ENCODE measurements around the gene GAGE10.
A peak's percentile ranks its signal among the peaks of the same experiment; 100 is the strongest.

Gene GAGE10

GRCh38 chrX:49269010-49269766 is 34.3 kb upstream of the GAGE10 start:
- DNase-seq (ENCODE audit: low read depth, low spot score): peak; percentile 96
- peak overlapping the region; percentile 89 for H3K9ac ChIP-seq (ENCODE audit: insufficient read length, low read depth)
- no peaks in the 10 kb centered on the region for H3K27me3 ChIP-seq (ENCODE audit: insufficient read depth, insufficient read length)
- no peak for TF ChIP-seq YY1 (IDR thresholded peaks at IDR 0.05; ENCODE audit: insufficient read depth, insufficient read length)
- no peak for TF ChIP-seq SUZ12 (IDR thresholded peaks at IDR 0.05; ENCODE audit: extremely low read depth, insufficient read depth, insufficient read length)
- TF ChIP-seq ZNF274 (IDR thresholded peaks at IDR 0.05; ENCODE audit: low read depth, low read length): no peak
- peaks cover 10% of the 10 kb centered on the region for H3K4me1 ChIP-seq (ENCODE audit: insufficient read depth, insufficient read length)
- no peaks in the 10 kb centered on the region for H3K9me3 ChIP-seq (ENCODE audit: insufficient read depth, low read length)
- peak overlapping the region; percentile 78 for H3K4me3 ChIP-seq (ENCODE audit: insufficient read length, low read depth)
- peaks cover 37% of the 10 kb centered on the region for H3K36me3 ChIP-seq (ENCODE audit: insufficient read depth, insufficient read length, low read length)

DNA sequence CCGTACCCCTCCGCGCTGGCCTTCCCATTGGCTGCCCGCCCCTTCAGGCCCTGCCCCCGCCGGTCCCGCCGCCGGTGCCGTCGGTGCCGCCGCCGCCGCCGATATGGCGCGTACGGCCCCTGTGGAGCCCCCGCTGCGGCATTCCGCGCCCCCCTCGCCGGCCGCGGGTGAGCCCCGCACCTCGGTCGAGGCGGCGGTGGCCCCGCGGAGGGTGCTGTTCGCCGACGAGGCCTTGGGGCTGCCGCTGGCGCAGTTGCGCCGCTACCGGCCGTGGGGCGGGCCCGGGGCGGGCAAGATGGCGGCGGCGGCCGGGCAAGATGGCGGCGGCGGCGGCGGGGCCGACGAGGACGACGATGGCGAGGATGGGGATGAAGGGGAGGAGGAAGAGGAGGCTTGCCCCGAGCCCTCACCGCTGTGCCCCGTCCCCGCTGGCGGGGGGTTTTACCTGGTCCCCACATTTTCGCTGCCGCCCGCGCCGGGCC is 33.6 kb upstream of the GAGE10 start, which contains the start of gene PPP1R3F:
Gene PPP1R3F (plus strand): TSS at position 27 of the 482 bp plus-strand sequence. CDS start 77 bp downstream, at position 104.
- TF ChIP-seq YY1 (IDR thresholded peaks at IDR 0.05; ENCODE audit: insufficient read depth, insufficient read length): peak; percentile 58
- TF ChIP-seq SUZ12 (IDR thresholded peaks at IDR 0.05; ENCODE audit: extremely low read depth, insufficient read depth, insufficient read length): no peak
- peak within 1 kb of the TSS; percentile 78 for H3K4me3 ChIP-seq (ENCODE audit: insufficient read length, low read depth)
- H3K36me3 ChIP-seq (ENCODE audit: insufficient read depth, insufficient read length, low read length): peaks cover 43% of the 10 kb centered on the region
- peak within 1 kb of the TSS; percentile 89 for H3K9ac ChIP-seq (ENCODE audit: insufficient read length, low read depth)
- H3K9me3 ChIP-seq (ENCODE audit: insufficient read depth, low read length): no peaks in the 10 kb centered on the region
- no peak for DNase-seq (ENCODE audit: low read depth, low spot score)
- H3K27me3 ChIP-seq (ENCODE audit: insufficient read depth, insufficient read length): no peaks in the 10 kb centered on the region
- H3K4me1 ChIP-seq (ENCODE audit: insufficient read depth, insufficient read length): peaks cover 10% of the 10 kb centered on the region

- no peak for DNase-seq (ENCODE audit: low read depth, low spot score)
- Histone ChIP-seq H3K36me3 (ENCODE audit: insufficient read depth, insufficient read length, low read length) (peaks cover 48% of the 10 kb centered on the region), H3K4me3 (ENCODE audit: insufficient read length, low read depth) (peak overlapping the region; percentile 78), H3K4me1 (ENCODE audit: insufficient read depth, insufficient read length) (peaks cover 10% of the 10 kb centered on the region), H3K27me3 (ENCODE audit: insufficient read depth, insufficient read length) (no peaks in the 10 kb centered on the region), H3K9me3 (ENCODE audit: insufficient read depth, low read length) (no peaks in the 10 kb centered on the region), H3K9ac (ENCODE audit: insufficient read length, low read depth) (peak overlapping the region; percentile 81)
- no peak for TF ChIP-seq ZNF274 (IDR thresholded peaks at IDR 0.05; ENCODE audit: low read depth, low read length)
- no peak for TF ChIP-seq SUZ12 (IDR thresholded peaks at IDR 0.05; ENCODE audit: extremely low read depth, insufficient read depth, insufficient read length)
- TF ChIP-seq YY1 (IDR thresholded peaks at IDR 0.05; ENCODE audit: insufficient read depth, insufficient read length): no peak
Observed at GRCh38 chrX:49270249-49270921, 33.1 kb upstream of the GAGE10 start.

GRCh38 chrX:49271341-49271740 is 32.1 kb upstream of the GAGE10 start:
- Histone ChIP-seq H3K9ac (ENCODE audit: insufficient read length, low read depth) (no peak overlapping the region), H3K36me3 (ENCODE audit: insufficient read depth, insufficient read length, low read length) (peaks cover 57% of the 10 kb centered on the region), H3K4me1 (ENCODE audit: insufficient read depth, insufficient read length) (peaks cover 10% of the 10 kb centered on the region), H3K9me3 (ENCODE audit: insufficient read depth, low read length) (no peaks in the 10 kb centered on the region), H3K4me3 (ENCODE audit: insufficient read length, low read depth) (no peak overlapping the region), H3K27me3 (ENCODE audit: insufficient read depth, insufficient read length) (no peaks in the 10 kb centered on the region)
- TF ChIP-seq SUZ12 (IDR thresholded peaks at IDR 0.05; ENCODE audit: extremely low read depth, insufficient read depth, insufficient read length) (no peak), YY1 (IDR thresholded peaks at IDR 0.05; ENCODE audit: insufficient read depth, insufficient read length) (no peak), ZNF274 (IDR thresholded peaks at IDR 0.05; ENCODE audit: low read depth, low read length) (no peak)
- no peak for DNase-seq (ENCODE audit: low read depth, low spot score)

GRCh38 chrX:49272421-49272820 is 31.0 kb upstream of the GAGE10 start:
- Histone ChIP-seq H3K9me3 (ENCODE audit: insufficient read depth, low read length) (no peaks in the 10 kb centered on the region), H3K27me3 (ENCODE audit: insufficient read depth, insufficient read length) (no peaks in the 10 kb centered on the region), H3K9ac (ENCODE audit: insufficient read length, low read depth) (peak overlapping the region; percentile 9), H3K36me3 (ENCODE audit: insufficient read depth, insufficient read length, low read length) (peaks cover 63% of the 10 kb centered on the region), H3K4me3 (ENCODE audit: insufficient read length, low read depth) (no peak overlapping the region), H3K4me1 (ENCODE audit: insufficient read depth, insufficient read length) (peaks cover 10% of the 10 kb centered on the region)
- DNase-seq (ENCODE audit: low read depth, low spot score): no peak
- TF ChIP-seq ZNF274 (IDR thresholded peaks at IDR 0.05; ENCODE audit: low read depth, low read length): no peak
- TF ChIP-seq YY1 (IDR thresholded peaks at IDR 0.05; ENCODE audit: insufficient read depth, insufficient read length): no peak
- no peak for TF ChIP-seq SUZ12 (IDR thresholded peaks at IDR 0.05; ENCODE audit: extremely low read depth, insufficient read depth, insufficient read length)

DNA sequence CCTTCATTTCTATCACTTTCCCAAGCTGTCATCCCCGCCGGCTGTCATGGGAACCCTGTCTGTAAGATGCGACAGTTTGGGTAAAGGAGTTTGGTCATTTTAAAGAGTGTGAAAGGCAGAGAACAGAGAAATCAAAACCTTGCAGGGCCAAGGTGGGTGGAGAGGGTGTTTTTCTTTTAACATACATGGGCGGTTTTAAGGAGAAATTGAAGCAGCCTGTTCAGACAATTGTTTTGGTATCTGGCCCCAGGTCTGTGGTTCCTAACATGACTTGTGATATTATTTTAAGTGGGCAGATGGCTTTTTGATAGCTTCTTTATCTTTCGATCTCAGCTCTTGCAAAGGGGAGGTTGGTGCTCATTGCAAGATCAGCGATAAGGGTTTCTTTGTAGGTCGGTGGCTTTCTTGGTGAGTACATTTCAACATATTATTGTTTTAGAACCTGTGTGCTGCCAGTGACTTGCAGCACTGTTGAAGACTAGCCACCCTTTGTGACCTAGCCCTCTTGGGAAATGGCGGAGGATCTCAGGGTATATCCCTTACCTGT is 30.2 kb upstream of the GAGE10 start:
- TF ChIP-seq YY1 (IDR thresholded peaks at IDR 0.05; ENCODE audit: insufficient read depth, insufficient read length): no peak
- TF ChIP-seq ZNF274 (IDR thresholded peaks at IDR 0.05; ENCODE audit: low read depth, low read length): no peak
- no peak for TF ChIP-seq SUZ12 (IDR thresholded peaks at IDR 0.05; ENCODE audit: extremely low read depth, insufficient read depth, insufficient read length)
- H3K4me3 ChIP-seq (ENCODE audit: insufficient read length, low read depth): no peak overlapping the region
- no peaks in the 10 kb centered on the region for H3K27me3 ChIP-seq (ENCODE audit: insufficient read depth, insufficient read length)
- no peak for DNase-seq (ENCODE audit: low read depth, low spot score)
- peaks cover 10% of the 10 kb centered on the region for H3K4me1 ChIP-seq (ENCODE audit: insufficient read depth, insufficient read length)
- peaks cover 63% of the 10 kb centered on the region for H3K36me3 ChIP-seq (ENCODE audit: insufficient read depth, insufficient read length, low read length)
- no peak overlapping the region for H3K9ac ChIP-seq (ENCODE audit: insufficient read length, low read depth)
- no peaks in the 10 kb centered on the region for H3K9me3 ChIP-seq (ENCODE audit: insufficient read depth, low read length)

DNA sequence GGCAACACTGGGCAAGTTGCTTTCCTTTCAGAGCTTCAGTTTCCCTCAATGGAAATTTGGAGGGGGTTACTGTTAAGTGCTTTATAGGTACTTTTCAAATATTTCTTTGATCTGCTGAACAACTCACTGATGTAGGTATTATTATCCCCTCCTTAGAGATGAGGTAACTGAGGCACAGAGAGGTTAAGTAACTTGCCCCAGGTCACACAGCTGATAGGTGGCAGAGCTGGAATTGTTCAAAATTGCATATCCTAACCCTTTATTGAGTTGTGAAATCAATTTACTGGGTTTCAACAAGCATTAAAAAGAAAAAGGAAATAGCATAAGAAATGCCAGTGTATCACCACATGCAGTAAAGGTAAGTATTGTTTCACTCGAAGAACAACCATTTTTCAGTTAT is 27.2 kb upstream of the GAGE10 start:
- Histone ChIP-seq H3K36me3 (ENCODE audit: insufficient read depth, insufficient read length, low read length) (peaks cover 60% of the 10 kb centered on the region), H3K27me3 (ENCODE audit: insufficient read depth, insufficient read length) (no peaks in the 10 kb centered on the region), H3K9ac (ENCODE audit: insufficient read length, low read depth) (no peak overlapping the region), H3K4me3 (ENCODE audit: insufficient read length, low read depth) (no peak overlapping the region), H3K9me3 (ENCODE audit: insufficient read depth, low read length) (no peaks in the 10 kb centered on the region), H3K4me1 (ENCODE audit: insufficient read depth, insufficient read length) (peaks cover 7% of the 10 kb centered on the region)
- TF ChIP-seq YY1 (IDR thresholded peaks at IDR 0.05; ENCODE audit: insufficient read depth, insufficient read length) (no peak), SUZ12 (IDR thresholded peaks at IDR 0.05; ENCODE audit: extremely low read depth, insufficient read depth, insufficient read length) (no peak), ZNF274 (IDR thresholded peaks at IDR 0.05; ENCODE audit: low read depth, low read length) (no peak)
- DNase-seq (ENCODE audit: low read depth, low spot score): no peak
